ENCODE measurements around the gene PLCH1. TPM values are rescaled to one million over a fixed set of nuclear protein-coding genes. Genes with fewer than 3 reads are reported as not detected.
"Not testable (repeated sequence)": the region's sequence is repeated elsewhere in the genome, so short reads cannot be mapped to it uniquely, and the experiment has no call there.

The PLCH1 gene
- total and polyA plus RNA-seq, 7 donors = 0.03 to 1.1 (median 0.06) TPM; not detected in 2

DNA sequence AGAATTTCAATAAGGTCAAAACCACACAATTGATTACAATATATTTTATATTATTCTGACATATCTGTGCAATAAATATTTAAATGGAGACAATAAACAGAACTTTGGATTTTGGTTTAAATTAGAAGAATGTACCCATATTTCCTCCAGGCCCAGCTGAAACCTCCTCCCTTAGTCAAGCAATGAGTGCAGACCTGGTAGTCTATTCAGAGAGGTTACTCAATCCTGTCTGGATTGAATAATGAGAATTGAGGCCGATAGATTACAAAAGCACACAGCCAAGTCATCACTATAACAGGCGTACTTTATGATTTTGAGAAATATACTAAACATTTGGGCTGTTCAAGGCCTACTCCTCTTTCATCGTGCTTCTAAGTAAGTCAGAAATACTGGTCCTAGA lies 336.9 kb downstream of the PLCH1 start:
- no peak overlapping the region for H3K27ac ChIP-seq
- no peaks in the 10 kb centered on the region for H3K4me1 ChIP-seq
- intact Hi-C loops (cut with DNase I) = no loop called here
- no peak for DNase-seq
- no peak overlapping the region for H3K4me3 ChIP-seq
- no peaks in the 10 kb centered on the region for H3K9me3 ChIP-seq
- no peak for TF ChIP-seq CTCF (IDR thresholded peaks at IDR 0.05)
- no peaks in the 10 kb centered on the region for H3K27me3 ChIP-seq (ENCODE audit: insufficient read depth in 3 of 3, low read length in 2 of 3)
- no peaks in the 10 kb centered on the region for H3K36me3 ChIP-seq (ENCODE audit: insufficient read depth in 1 of 2, low read depth in 1 of 2)
- WGBS, 3 donors = 85 to 90% (median 87%) methylated on average over 3 of the region's 3 CpGs
- no peak for ATAC-seq

GRCh38 chr3:155407331-155407730 lies 337.5 kb downstream of the PLCH1 start:
- WGBS, 3 donors = 83 to 86% (median 84%) methylated on average over 1 of the region's 1 CpG
- Histone ChIP-seq H3K27ac (no peak overlapping the region), H3K9me3 (no peaks in the 10 kb centered on the region), H3K4me3 (no peak overlapping the region), H3K4me1 (no peaks in the 10 kb centered on the region), H3K36me3 (ENCODE audit: insufficient read depth in 1 of 2, low read depth in 1 of 2) (no peaks in the 10 kb centered on the region), H3K27me3 (ENCODE audit: insufficient read depth in 3 of 3, low read length in 2 of 3) (no peaks in the 10 kb centered on the region)
- ATAC-seq = no peak
- intact Hi-C loops (cut with DNase I) = no loop called here
- TF ChIP-seq CTCF (IDR thresholded peaks at IDR 0.05) = no peak
- DNase-seq = no peak

- no peak for TF ChIP-seq CTCF (IDR thresholded peaks at IDR 0.05)
- no peak overlapping the region for H3K27ac ChIP-seq
These were observed 340.4 kb downstream of the PLCH1 start for GRCh38 chr3:155404486-155404885.

DNA sequence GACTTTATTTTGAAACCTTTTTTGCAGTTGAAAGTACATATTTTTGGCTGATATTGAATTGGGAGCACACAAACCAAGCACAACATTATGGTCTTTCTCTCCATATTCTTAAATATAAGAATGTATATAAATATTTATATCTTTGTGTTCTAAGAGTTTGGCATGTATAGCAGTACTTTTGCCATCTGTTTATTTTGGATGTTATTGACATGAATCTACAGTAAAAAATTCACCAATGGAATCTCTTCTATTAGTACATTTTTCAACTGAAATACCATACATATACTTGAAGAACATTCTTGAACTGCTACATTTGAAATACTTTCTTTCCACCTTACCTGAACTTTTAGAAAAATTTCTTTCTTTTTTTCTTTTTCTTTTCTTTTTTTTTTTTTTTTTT lies 342.2 kb downstream of the PLCH1 start:
- intact Hi-C loops (cut with DNase I) = no loop called here
- Histone ChIP-seq H3K27me3 (ENCODE audit: insufficient read depth in 3 of 3, low read length in 2 of 3) (no peaks in the 10 kb centered on the region), H3K4me1 (no peaks in the 10 kb centered on the region), H3K27ac (no peak overlapping the region), H3K36me3 (ENCODE audit: insufficient read depth in 1 of 2, low read depth in 1 of 2) (no peaks in the 10 kb centered on the region), H3K4me3 (no peak overlapping the region), H3K9me3 (no peaks in the 10 kb centered on the region)
- no peak for TF ChIP-seq CTCF (IDR thresholded peaks at IDR 0.05)
- no peak for DNase-seq
- no peak for ATAC-seq

More at GRCh38 chr3:155404486-155404885, 340.4 kb downstream of the PLCH1 start:
- H3K27me3 ChIP-seq (ENCODE audit: insufficient read depth in 3 of 3, low read length in 2 of 3) = no peaks in the 10 kb centered on the region
- H3K9me3 ChIP-seq = no peaks in the 10 kb centered on the region
- no peaks in the 10 kb centered on the region for H3K4me1 ChIP-seq
- no peak overlapping the region for H3K4me3 ChIP-seq
- 35 to 82% (median 56%) methylated on average over 1 of the region's 1 CpG for WGBS, 3 donors
- no peaks in the 10 kb centered on the region for H3K36me3 ChIP-seq (ENCODE audit: insufficient read depth in 1 of 2, low read depth in 1 of 2)
- DNase-seq (no peak), ATAC-seq (no peak)
- intact Hi-C loops (cut with DNase I) = no loop called here

DNA sequence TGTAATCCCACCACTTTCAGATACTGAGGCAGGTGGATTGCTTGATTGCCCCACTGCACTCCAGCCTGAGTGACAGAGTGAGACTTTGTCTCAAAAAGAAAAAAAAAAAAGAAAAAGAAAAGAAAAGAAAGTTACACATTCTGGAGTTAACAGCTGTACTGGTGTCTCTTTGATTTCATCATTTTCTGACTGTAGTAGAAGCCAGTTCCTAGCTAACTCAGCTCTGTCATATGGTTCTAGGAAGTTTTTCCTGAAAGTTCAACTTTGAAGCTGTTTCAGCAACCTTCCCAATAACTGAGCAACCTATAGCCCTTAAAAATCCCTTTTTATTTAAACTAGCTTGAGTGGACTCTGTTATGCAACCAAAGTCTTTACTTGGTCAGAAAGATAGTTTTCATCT lies 346.8 kb downstream of the PLCH1 start:
- no peak for ATAC-seq

GRCh38 chr3:155394896-155395295 lies 350.0 kb downstream of the PLCH1 start:
- H3K4me1 ChIP-seq; intact Hi-C loops (cut with DNase I); H3K4me3 ChIP-seq; H3K27me3 ChIP-seq (ENCODE audit: insufficient read depth in 3 of 3, low read length in 2 of 3); H3K27ac ChIP-seq; ATAC-seq; H3K36me3 ChIP-seq (ENCODE audit: insufficient read depth in 1 of 2, low read depth in 1 of 2); DNase-seq; H3K9me3 ChIP-seq: not testable (repeated sequence)
- WGBS, 3 donors = 65 to 88% (median 83%) methylated on average over 2 of the region's 2 CpGs

More for the DNA sequence above, 346.8 kb downstream of the PLCH1 start:
- Histone ChIP-seq H3K27me3 (ENCODE audit: insufficient read depth in 3 of 3, low read length in 2 of 3) (no peaks in the 10 kb centered on the region), H3K9me3 (no peaks in the 10 kb centered on the region), H3K4me1 (no peaks in the 10 kb centered on the region), H3K27ac (no peak overlapping the region), H3K4me3 (no peak overlapping the region), H3K36me3 (ENCODE audit: insufficient read depth in 1 of 2, low read depth in 1 of 2) (no peaks in the 10 kb centered on the region)
- TF ChIP-seq CTCF (IDR thresholded peaks at IDR 0.05) = no peak
- intact Hi-C loops (cut with DNase I) = no loop called here
- no peak for DNase-seq
